ENCODE data around the gene AGRP. TPM values are rescaled to one million over a fixed set of nuclear protein-coding genes. Genes with fewer than 3 reads are reported as not detected.
"Not testable (repeated sequence)": the region's sequence is repeated elsewhere in the genome, so short reads cannot be mapped to it uniquely, and the experiment has no call there.

Gene AGRP
- total RNA-seq, 1 experiment from 2014 or later: not detected

- no peak for DNase-seq
- intact Hi-C loops (cut with micrococcal nuclease; ENCODE audit: unreplicated experiment): no loop called here
- H3K27ac Mint-ChIP-seq (ENCODE audit: unreplicated experiment): no peak overlapping the region
- BruUV-seq (replicated peaks): no TSS peak
- TF ChIP-seq CTCF (IDR thresholded peaks at IDR 0.05; ENCODE audit: unreplicated experiment): no peak
- no peaks in the 10 kb centered on the region for H3K36me3 Mint-ChIP-seq (ENCODE audit: insufficient read depth, unreplicated experiment)
- no peaks in the 10 kb centered on the region for H3K4me1 Mint-ChIP-seq (ENCODE audit: low read depth, unreplicated experiment)
- H3K27me3 Mint-ChIP-seq (ENCODE audit: unreplicated experiment): no peaks in the 10 kb centered on the region
- H3K9me3 Mint-ChIP-seq (ENCODE audit: low read depth, unreplicated experiment): no peaks in the 10 kb centered on the region
- CTCF ChIA-PET: interaction anchor here (0.5 to 0.7 kb wide), 4 partner anchors 53 to 332 kb away, joined by 3 read pairs; no protein-coding TSS in a partner anchor
- no peak overlapping the region for H3K4me3 Mint-ChIP-seq (ENCODE audit: low read depth, unreplicated experiment)
These were observed 7.2 kb upstream of the AGRP start for GRCh38 chr16:67490335-67491096.

DNA sequence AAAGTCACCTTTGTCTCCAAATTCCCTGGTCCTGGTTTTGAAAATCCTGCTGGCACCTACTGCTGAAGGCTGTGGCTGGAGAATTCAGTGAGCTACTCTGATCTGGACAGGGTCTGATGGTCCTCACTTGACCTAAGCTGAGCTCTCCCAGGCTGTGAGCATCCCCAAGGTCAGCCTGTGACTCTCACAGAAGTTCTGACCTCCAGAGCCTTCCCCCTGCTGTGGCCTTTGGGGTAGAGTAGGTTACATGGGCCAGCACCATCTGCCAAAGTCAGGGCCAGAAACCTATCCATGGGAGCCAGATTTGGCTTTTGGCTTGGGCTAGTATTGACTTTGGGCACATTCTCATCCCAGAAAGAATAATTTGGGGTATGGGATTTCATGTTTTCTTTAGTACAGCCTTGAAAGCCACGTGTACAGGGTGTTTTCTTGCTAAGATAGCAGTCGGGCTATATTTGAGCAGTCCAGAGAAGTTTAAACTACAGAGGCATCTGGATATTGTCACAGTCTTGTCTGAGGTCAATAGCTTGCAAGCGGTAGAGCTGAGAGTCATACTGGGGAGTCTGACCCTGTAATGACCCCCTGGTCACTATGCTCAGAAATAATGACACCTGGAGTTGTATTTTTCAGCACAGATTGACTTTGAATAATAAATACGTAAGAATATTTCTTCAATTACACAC is 6.2 kb upstream of the AGRP start:
- no peak for DNase-seq
- Mint-ChIP-seq H3K9me3 (ENCODE audit: low read depth, unreplicated experiment) (no peaks in the 10 kb centered on the region), H3K36me3 (ENCODE audit: insufficient read depth, unreplicated experiment) (no peaks in the 10 kb centered on the region), H3K27ac (ENCODE audit: unreplicated experiment) (no peak overlapping the region), H3K27me3 (ENCODE audit: unreplicated experiment) (no peaks in the 10 kb centered on the region), H3K4me3 (ENCODE audit: low read depth, unreplicated experiment) (no peak overlapping the region), H3K4me1 (ENCODE audit: low read depth, unreplicated experiment) (no peaks in the 10 kb centered on the region)
- CTCF ChIA-PET: interaction anchor here (0.6 to 0.9 kb wide), 5 partner anchors 24 to 176 kb away, joined by 3 to 4 read pairs (median 3); no protein-coding TSS in a partner anchor
- intact Hi-C loops (cut with micrococcal nuclease; ENCODE audit: unreplicated experiment): no loop called here
- no TSS peak for BruUV-seq (replicated peaks)
- no peak for TF ChIP-seq CTCF (IDR thresholded peaks at IDR 0.05; ENCODE audit: unreplicated experiment)

DNA sequence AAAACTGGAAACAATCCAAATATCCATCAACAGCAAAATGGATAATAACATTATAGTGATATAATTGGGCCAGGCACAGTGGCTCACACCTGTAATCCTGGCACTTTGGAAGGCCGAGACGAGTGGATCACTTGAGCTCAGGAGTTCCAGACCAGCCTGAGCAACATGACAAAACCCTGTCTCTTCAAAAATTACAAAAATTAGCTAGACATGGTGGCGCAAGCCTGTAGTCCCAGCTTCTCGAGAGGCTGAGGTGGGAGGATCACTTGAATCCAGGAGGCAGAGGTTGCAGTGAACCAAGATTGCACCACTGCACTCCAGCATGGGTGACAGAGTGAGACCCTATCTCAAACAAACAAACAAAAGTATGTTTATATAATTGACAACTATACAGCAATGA is 4.2 kb upstream of the AGRP start:
- H3K27ac Mint-ChIP-seq (ENCODE audit: unreplicated experiment); H3K9me3 Mint-ChIP-seq (ENCODE audit: low read depth, unreplicated experiment); H3K36me3 Mint-ChIP-seq (ENCODE audit: insufficient read depth, unreplicated experiment); CTCF ChIA-PET; DNase-seq; H3K4me1 Mint-ChIP-seq (ENCODE audit: low read depth, unreplicated experiment); BruUV-seq (replicated peaks); H3K4me3 Mint-ChIP-seq (ENCODE audit: low read depth, unreplicated experiment); intact Hi-C loops (cut with micrococcal nuclease; ENCODE audit: unreplicated experiment); H3K27me3 Mint-ChIP-seq (ENCODE audit: unreplicated experiment): not testable (repeated sequence)

DNA sequence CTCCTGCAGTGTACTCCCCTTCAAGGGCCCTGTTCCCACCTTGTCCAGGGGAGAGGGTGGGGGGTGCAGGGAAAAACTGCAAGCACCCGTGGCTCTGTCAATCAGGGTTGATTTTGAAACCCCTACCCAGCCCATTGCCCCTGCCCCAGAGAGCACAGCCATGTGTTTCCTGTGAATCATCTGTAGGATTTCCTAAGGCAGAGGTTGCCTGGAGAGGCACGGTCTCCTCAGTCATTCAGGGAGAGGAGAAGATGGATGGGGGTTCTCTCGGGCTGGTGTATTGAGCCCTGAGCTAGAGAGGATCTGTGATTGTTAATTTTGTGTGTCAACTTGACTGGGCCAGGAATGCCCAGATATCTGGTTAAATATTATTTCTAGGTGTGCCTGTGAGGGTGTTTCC is 3.5 kb upstream of the AGRP start:
- no peak overlapping the region for H3K27ac Mint-ChIP-seq (ENCODE audit: unreplicated experiment)
- no peak for DNase-seq
- intact Hi-C loops (cut with micrococcal nuclease; ENCODE audit: unreplicated experiment): no loop called here
- no peak overlapping the region for H3K4me3 Mint-ChIP-seq (ENCODE audit: low read depth, unreplicated experiment)
- no peak for TF ChIP-seq CTCF (IDR thresholded peaks at IDR 0.05; ENCODE audit: unreplicated experiment)
- no TSS peak for BruUV-seq (replicated peaks)
- CTCF ChIA-PET: no interaction called here
- H3K36me3 Mint-ChIP-seq (ENCODE audit: insufficient read depth, unreplicated experiment): peaks cover 5% of the 10 kb centered on the region
- no peaks in the 10 kb centered on the region for H3K27me3 Mint-ChIP-seq (ENCODE audit: unreplicated experiment)
- no peaks in the 10 kb centered on the region for H3K9me3 Mint-ChIP-seq (ENCODE audit: low read depth, unreplicated experiment)
- peaks cover 10% of the 10 kb centered on the region for H3K4me1 Mint-ChIP-seq (ENCODE audit: low read depth, unreplicated experiment)

All from Calu3 (cell line).